ENCODE measurements around the gene SYNCRIP.

The SYNCRIP gene

GRCh38 chr6:85594197-85594930 is 48.3 kb downstream of the SYNCRIP start:
- peak overlapping the region; percentile 94 for H3K4me3 ChIP-seq (ENCODE audit: low read length, poor library complexity, severe bottlenecking)
- H4K20me1 ChIP-seq (ENCODE audit: insufficient read depth, low read length, poor library complexity, severe bottlenecking) = peaks cover 26% of the 10 kb centered on the region
- peaks cover 38% of the 10 kb centered on the region for H3K4me1 ChIP-seq (ENCODE audit: insufficient read depth, low read length, poor library complexity, severe bottlenecking)
- peak overlapping the region; percentile 85 for H3K4me2 ChIP-seq (ENCODE audit: low read depth, low read length, poor library complexity, severe bottlenecking)
- no peaks in the 10 kb centered on the region for H3K27me3 ChIP-seq (ENCODE audit: insufficient read depth, low read length, poor library complexity, severe bottlenecking)
- H3K9me2 ChIP-seq (replicated peaks; ENCODE audit: low read depth, low read length) = no peaks in the 10 kb centered on the region
- H3K9me3 ChIP-seq (ENCODE audit: insufficient read depth, low read depth, low read length) = no peaks in the 10 kb centered on the region
- no peak for TF ChIP-seq EZH2phosphoT487 (IDR thresholded peaks at IDR 0.05; ENCODE audit: borderline replicate concordance)
- TF ChIP-seq CTCF (conservative IDR thresholded peaks at IDR 0.05; ENCODE audit: low read length) = no peak
- peaks cover 8% of the 10 kb centered on the region for H3F3A ChIP-seq (ENCODE audit: low read depth)
- no peaks in the 10 kb centered on the region for H3K36me3 ChIP-seq (ENCODE audit: insufficient read depth, low read length)
- H3K9ac ChIP-seq (ENCODE audit: low read depth, low read length, poor library complexity, severe bottlenecking) = peak overlapping the region; percentile 85
- H3K79me2 ChIP-seq (ENCODE audit: insufficient read depth, low read length) = peaks cover 38% of the 10 kb centered on the region
- peak overlapping the region; percentile 93 for H2AFZ ChIP-seq (ENCODE audit: low read length)

- H3K4me2 ChIP-seq (ENCODE audit: low read depth, low read length, poor library complexity, severe bottlenecking) = peak within 1 kb of the TSS; percentile 85
- no peaks in the 10 kb centered on the region for H3K9me2 ChIP-seq (replicated peaks; ENCODE audit: low read depth, low read length)
- peak within 1 kb of the TSS; percentile 93 for H2AFZ ChIP-seq (ENCODE audit: low read length)
- peaks cover 45% of the 10 kb centered on the region for H3K79me2 ChIP-seq (ENCODE audit: insufficient read depth, low read length)
- H3F3A ChIP-seq (ENCODE audit: low read depth) = peaks cover 8% of the 10 kb centered on the region
- H3K9me3 ChIP-seq (ENCODE audit: insufficient read depth, low read depth, low read length) = no peaks in the 10 kb centered on the region
- H3K4me1 ChIP-seq (ENCODE audit: insufficient read depth, low read length, poor library complexity, severe bottlenecking) = peaks cover 38% of the 10 kb centered on the region
- H4K20me1 ChIP-seq (ENCODE audit: insufficient read depth, low read length, poor library complexity, severe bottlenecking) = peaks cover 26% of the 10 kb centered on the region
- H3K9ac ChIP-seq (ENCODE audit: low read depth, low read length, poor library complexity, severe bottlenecking) = peak within 1 kb of the TSS; percentile 85
- H3K27me3 ChIP-seq (ENCODE audit: insufficient read depth, low read length, poor library complexity, severe bottlenecking) = no peaks in the 10 kb centered on the region
- peak within 1 kb of the TSS; percentile 94 for H3K4me3 ChIP-seq (ENCODE audit: low read length, poor library complexity, severe bottlenecking)
- H3K36me3 ChIP-seq (ENCODE audit: insufficient read depth, low read length) = no peaks in the 10 kb centered on the region
- TF ChIP-seq EZH2phosphoT487 (IDR thresholded peaks at IDR 0.05; ENCODE audit: borderline replicate concordance) (no peak), CTCF (conservative IDR thresholded peaks at IDR 0.05; ENCODE audit: low read length) (no peak)
Measured at GRCh38 chr6:85593438-85594196, 49.1 kb downstream of the SYNCRIP start, which contains the start of gene SNX14. TSS of gene SNX14 (minus strand) at chr6:85593858. CDS start at chr6:85593718, 140 bp downstream.

- H3K9me3 ChIP-seq (ENCODE audit: insufficient read depth, low read depth, low read length) = no peaks in the 10 kb centered on the region
- no peak for TF ChIP-seq EZH2phosphoT487 (IDR thresholded peaks at IDR 0.05; ENCODE audit: borderline replicate concordance)
- peaks cover 8% of the 10 kb centered on the region for H3F3A ChIP-seq (ENCODE audit: low read depth)
- peak overlapping the region; percentile 85 for H3K9ac ChIP-seq (ENCODE audit: low read depth, low read length, poor library complexity, severe bottlenecking)
- no peaks in the 10 kb centered on the region for H3K27me3 ChIP-seq (ENCODE audit: insufficient read depth, low read length, poor library complexity, severe bottlenecking)
- H3K4me2 ChIP-seq (ENCODE audit: low read depth, low read length, poor library complexity, severe bottlenecking) = peak overlapping the region; percentile 85
- peaks cover 56% of the 10 kb centered on the region for H3K79me2 ChIP-seq (ENCODE audit: insufficient read depth, low read length)
- H2AFZ ChIP-seq (ENCODE audit: low read length) = no peak overlapping the region
- H3K4me3 ChIP-seq (ENCODE audit: low read length, poor library complexity, severe bottlenecking) = peak overlapping the region; percentile 94
- H4K20me1 ChIP-seq (ENCODE audit: insufficient read depth, low read length, poor library complexity, severe bottlenecking) = peaks cover 26% of the 10 kb centered on the region
- peaks cover 38% of the 10 kb centered on the region for H3K4me1 ChIP-seq (ENCODE audit: insufficient read depth, low read length, poor library complexity, severe bottlenecking)
- no peaks in the 10 kb centered on the region for H3K36me3 ChIP-seq (ENCODE audit: insufficient read depth, low read length)
- no peaks in the 10 kb centered on the region for H3K9me2 ChIP-seq (replicated peaks; ENCODE audit: low read depth, low read length)
Measured at GRCh38 chr6:85592033-85592432, 50.7 kb downstream of the SYNCRIP start.
